ENCODE measurements around the gene NDUFV2.

Gene NDUFV2

DNA sequence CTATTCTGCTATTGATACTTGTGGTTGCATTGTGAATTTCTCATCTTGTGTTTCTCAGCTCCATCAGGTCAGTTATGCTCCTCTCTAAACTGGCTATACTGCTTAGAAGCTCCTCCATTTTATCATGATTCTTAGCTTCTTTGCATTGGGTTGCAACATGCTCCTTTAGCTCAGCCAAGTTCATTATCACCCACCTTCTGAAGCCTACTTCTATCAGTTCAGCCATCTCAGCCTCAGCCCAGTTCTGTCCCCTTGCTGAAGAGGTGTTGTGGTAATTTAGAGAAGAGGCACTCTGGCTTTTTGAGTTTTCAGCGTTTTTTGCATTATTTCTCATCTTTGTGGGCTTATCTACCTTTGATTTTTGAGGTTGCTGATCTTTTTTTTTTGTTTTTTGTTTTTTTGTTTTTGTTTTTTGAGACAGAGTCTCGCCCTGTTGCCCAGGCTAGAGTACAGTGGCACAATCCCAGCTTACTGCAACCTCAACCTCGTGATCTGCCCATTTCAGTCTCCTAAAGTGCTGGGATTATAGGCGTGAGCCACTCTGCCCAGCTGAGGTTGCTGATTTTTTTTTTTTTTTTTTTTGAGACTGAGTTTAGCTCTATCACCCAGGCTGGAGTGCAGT lies 70.1 kb downstream of the NDUFV2 start:
- no peak for TF ChIP-seq CTCF (IDR thresholded peaks at IDR 0.05; ENCODE audit: control insufficient read depth, insufficient read depth, low read depth, low read length, missing control alignments)
- no peak overlapping the region for H3K4me3 ChIP-seq (ENCODE audit: control insufficient read depth, low read depth, low read length)
- no peak for DNase-seq (ENCODE audit: low read depth)

GRCh38 chr18:9173770-9174233 lies 71.3 kb downstream of the NDUFV2 start:
- no peak for TF ChIP-seq CTCF (IDR thresholded peaks at IDR 0.05; ENCODE audit: control insufficient read depth, insufficient read depth, low read depth, low read length, missing control alignments)
- no peak for DNase-seq (ENCODE audit: low read depth)
- H3K4me3 ChIP-seq (ENCODE audit: control insufficient read depth, low read depth, low read length): no peak overlapping the region

GRCh38 chr18:9174302-9174701 lies 71.8 kb downstream of the NDUFV2 start:
- no peak overlapping the region for H3K4me3 ChIP-seq (ENCODE audit: control insufficient read depth, low read depth, low read length)
- no peak for TF ChIP-seq CTCF (IDR thresholded peaks at IDR 0.05; ENCODE audit: control insufficient read depth, insufficient read depth, low read depth, low read length, missing control alignments)
- no peak for DNase-seq (ENCODE audit: low read depth)

DNA sequence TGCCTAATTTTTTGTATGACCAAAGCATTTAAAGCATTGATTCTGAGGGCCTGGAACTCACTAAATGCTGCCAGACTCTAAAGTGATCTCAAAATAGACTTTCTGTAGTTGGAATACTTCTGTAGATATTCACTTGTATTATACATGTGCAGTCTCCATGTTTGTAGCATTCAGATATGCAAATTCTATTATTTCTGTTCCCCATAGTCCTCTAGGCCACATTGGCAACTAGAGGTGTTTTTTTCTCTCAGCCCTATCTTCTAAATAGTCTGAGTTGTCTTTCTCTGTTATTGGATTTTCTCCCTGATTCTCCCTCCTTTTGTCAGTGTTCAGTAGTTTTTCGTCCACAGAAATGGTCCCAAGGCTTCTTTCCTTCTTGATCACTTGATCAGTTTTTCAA lies 72.6 kb downstream of the NDUFV2 start:
- no peak for DNase-seq (ENCODE audit: low read depth)
- no peak overlapping the region for H3K4me3 ChIP-seq (ENCODE audit: control insufficient read depth, low read depth, low read length)
- no peak for TF ChIP-seq CTCF (IDR thresholded peaks at IDR 0.05; ENCODE audit: control insufficient read depth, insufficient read depth, low read depth, low read length, missing control alignments)

- no peak overlapping the region for H3K4me3 ChIP-seq (ENCODE audit: control insufficient read depth, low read depth, low read length)
- no peak for TF ChIP-seq CTCF (IDR thresholded peaks at IDR 0.05; ENCODE audit: control insufficient read depth, insufficient read depth, low read depth, low read length, missing control alignments)
These were observed 74.5 kb downstream of the NDUFV2 start for GRCh38 chr18:9177031-9177430.

DNA sequence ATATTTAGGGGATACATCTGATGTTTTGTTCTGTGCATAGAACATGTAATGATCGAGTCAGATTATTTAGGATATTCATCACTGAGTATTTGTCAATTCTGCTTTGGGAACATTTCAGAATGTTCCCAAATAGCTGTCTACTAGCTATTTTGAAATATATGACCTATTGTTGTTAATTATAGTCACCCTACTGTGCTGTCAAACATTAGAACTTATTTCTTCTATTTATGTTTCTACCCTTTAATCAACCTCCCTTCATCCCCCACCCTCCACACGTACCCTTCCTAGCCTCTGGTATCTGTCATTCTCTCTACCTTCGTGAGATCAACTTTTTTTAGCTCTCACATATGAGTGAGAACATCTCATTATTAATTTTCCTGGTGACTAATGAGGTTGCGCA lies 75.0 kb downstream of the NDUFV2 start:
- no peak for DNase-seq (ENCODE audit: low read depth)
- H3K4me3 ChIP-seq (ENCODE audit: control insufficient read depth, low read depth, low read length): no peak overlapping the region
- TF ChIP-seq CTCF (IDR thresholded peaks at IDR 0.05; ENCODE audit: control insufficient read depth, insufficient read depth, low read depth, low read length, missing control alignments): no peak

More at GRCh38 chr18:9177031-9177430, 74.5 kb downstream of the NDUFV2 start:
- DNase-seq (ENCODE audit: low read depth): no peak

Data from AG09309 (cell line).